ENCODE results near the gene GSTA4.

DNA sequence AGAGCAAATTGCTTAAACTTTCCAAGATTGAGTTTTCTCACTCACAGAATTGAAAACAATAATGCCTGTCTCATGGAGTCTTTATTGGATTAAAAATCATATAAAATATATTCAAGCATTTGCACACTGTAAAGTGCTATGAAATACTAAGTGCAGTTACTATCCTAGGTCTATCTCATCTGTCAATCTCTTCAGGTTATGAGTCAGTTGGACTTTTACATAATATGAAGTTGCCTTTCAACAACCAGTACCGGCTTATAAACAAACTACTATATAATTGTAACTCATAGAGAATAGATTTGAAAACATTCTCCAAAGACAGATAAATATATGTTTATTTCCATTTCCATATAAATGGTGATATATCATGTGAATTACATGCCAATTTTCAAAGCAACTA lies 20.4 kb upstream of the GSTA4 start:
- TF ChIP-seq, protein P1, sequence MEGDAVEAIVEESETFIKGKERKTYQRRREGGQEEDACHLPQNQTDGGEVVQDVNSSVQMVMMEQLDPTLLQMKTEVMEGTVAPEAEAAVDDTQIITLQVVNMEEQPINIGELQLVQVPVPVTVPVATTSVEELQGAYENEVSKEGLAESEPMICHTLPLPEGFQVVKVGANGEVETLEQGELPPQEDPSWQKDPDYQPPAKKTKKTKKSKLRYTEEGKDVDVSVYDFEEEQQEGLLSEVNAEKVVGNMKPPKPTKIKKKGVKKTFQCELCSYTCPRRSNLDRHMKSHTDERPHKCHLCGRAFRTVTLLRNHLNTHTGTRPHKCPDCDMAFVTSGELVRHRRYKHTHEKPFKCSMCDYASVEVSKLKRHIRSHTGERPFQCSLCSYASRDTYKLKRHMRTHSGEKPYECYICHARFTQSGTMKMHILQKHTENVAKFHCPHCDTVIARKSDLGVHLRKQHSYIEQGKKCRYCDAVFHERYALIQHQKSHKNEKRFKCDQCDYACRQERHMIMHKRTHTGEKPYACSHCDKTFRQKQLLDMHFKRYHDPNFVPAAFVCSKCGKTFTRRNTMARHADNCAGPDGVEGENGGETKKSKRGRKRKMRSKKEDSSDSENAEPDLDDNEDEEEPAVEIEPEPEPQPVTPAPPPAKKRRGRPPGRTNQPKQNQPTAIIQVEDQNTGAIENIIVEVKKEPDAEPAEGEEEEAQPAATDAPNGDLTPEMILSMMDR (conservative IDR thresholded peaks at IDR 0.05 in 1 of 2, IDR thresholded peaks at IDR 0.05 in 1 of 2; ENCODE audit: low read depth in 1 of 2, low read length in 2 of 2), result no peak
- no peak for TF ChIP-seq EZH2 (IDR thresholded peaks at IDR 0.05; ENCODE audit: low read length, missing control alignments)
